Fibroblast of peridontal ligament (primary cell): Measurements from ENCODE around the gene KCNH5.
"Not testable (repeated sequence)": the region's sequence is repeated elsewhere in the genome, so short reads cannot be mapped to it uniquely, and the experiment has no call there.

ENCODE experiments used
- DNase-seq: peaks from one replicate; pipeline ENCODE4 v3.0.0-alpha.2; 2010; ENCODE audit errors: extremely low read depth

KCNH5 gene

DNA sequence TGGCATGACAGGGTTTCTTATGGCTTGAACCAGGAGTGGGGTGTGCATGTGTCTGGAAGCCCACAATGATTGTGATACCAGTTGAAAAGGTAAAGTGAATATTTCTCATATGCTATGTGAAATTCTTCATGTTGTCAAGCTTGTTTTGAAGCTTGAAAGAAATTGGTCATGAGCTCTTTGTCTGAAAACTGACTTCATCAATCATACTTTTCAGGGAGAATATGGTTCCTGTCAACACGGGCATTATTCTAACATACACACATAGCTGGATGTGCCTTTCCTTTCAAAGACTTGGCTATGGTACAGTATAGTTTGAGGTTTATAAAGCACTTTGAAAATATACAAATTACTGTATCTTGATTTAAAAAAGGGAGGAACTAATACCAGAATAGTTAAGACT, 158.8 kb downstream of the KCNH5 start:
- DNase-seq = no peak

DNA sequence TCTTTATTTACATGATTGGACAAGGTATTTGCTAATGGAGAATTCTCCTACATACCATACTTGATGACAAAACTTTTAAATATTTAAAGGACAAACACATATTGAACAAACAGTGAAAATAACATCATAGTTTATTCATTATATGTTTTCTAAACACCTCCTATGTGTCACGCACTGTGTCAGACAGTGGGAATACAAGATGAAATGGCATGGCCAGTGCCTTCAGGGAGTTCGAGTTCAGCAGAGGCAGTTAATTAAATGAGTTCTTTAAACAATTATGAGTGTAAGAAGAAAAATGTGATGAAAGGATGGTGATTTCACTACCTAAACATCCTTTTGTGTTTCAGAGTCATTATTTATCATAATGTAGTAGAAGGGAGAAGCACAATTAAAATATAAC, 159.8 kb downstream of the KCNH5 start:
- DNase-seq = no peak

DNA sequence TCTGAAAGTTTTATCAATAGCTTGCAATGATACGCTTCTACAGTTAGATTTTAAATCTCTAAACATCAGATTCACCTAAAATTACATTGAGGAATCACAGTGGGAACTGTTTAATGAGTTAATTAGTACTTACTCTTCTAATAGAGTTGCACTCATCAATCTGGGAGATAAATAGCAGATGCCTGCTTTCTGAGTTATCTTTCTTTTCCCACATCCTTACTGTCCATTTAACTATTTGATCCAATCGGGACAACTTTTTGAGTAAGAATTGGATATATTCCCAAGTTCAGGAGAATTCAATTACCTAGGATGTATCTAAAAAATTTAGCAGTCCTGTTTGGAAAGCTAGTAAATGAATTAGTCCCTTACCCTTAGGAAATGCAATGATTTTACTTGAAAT, 162.3 kb downstream of the KCNH5 start:
- no peak for DNase-seq

DNA sequence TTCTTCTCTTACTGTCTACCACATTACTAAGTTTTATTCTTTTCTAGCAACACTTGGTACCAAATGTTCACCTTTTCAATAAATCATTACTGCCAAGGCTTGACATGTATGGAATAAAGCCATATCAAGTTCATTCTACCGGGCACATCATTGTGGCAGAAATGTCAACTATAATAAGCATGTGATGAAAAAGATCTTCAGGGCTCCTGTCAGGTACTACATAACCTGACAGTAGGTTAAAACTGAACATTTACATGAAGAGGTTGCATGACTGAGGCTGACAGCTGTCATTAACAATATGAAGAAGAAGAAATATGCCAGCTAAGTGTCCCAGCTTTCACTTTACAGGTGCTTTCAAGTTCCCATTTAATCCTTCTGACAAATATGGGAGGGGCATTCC, 178.9 kb downstream of the KCNH5 start:
- no peak for DNase-seq

DNA sequence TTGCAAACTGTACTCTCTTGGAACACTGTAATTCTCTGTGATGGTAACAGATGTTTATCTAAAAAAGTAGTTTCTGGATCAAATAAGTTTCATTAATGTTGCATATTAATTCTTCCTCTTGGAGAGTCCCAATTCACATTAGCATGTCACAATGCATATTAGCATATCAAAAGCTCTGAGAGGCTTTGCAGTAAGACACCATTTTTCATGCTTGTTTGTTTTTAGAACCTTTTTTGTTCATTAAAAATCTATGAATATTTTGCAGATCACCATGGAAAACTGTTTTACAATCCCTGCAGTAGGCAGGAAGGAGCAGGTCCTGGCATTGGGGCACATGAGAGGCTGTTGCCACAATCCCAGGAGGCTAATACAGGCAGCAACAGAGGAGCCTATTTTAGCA, 180.7 kb downstream of the KCNH5 start:
- no peak for DNase-seq

DNA sequence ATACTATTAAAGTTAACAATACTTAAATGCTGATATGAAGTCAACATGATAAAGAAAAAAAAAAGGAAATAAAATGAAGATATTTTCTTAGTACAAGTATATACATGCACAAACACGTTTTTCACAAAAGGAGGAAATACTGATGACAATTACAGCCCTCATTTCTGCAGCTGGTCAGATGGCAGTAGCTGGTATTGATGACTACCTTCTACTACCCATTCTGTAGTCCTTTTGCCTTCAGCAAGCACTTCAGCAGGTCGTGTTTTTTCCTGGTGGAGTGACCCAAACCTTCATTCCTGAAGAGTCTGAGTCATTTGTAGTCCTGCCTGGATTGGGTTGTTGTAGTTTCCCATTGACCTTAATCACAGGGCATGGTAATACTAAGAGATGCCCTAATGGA, 187.2 kb downstream of the KCNH5 start:
- not testable (repeated sequence) for DNase-seq

DNA sequence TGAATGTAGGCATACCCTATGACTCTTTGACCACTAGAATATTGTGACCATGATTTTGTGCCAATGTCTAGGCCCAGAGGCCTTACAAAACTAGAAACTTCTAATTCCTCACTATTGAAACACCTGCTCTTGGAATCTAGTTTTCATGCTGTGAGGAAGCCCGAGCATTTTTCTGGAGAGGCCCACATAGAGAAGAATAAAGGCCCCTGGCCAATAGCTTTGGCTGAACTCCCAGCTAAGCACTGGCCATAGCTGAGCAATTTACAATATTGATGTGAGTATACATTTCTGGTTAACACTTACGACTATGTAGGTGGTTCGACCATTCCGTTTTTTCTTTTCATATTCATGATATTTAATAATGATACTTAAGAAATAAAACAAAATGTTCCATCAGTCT, 190.3 kb downstream of the KCNH5 start:
- no peak for DNase-seq

DNA sequence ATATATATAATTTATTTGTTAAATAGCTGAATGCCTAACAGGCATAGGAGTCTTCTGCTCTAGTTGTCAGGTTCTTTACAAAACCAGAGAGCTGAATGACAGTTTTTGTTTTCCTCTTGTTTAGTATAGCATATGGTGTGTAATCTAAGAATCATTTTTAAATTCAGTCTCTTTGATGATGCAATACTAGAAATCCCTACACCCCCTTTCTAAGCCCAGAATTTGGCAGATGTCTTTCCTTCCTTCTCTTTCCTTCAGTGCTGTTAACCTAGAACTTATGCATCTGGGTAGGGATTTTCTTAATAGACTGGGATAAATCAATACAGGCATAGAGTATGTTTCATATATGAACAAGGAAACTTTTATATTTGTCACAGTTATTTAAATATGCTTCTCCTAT, 198.1 kb downstream of the KCNH5 start:
- DNase-seq = no peak

DNA sequence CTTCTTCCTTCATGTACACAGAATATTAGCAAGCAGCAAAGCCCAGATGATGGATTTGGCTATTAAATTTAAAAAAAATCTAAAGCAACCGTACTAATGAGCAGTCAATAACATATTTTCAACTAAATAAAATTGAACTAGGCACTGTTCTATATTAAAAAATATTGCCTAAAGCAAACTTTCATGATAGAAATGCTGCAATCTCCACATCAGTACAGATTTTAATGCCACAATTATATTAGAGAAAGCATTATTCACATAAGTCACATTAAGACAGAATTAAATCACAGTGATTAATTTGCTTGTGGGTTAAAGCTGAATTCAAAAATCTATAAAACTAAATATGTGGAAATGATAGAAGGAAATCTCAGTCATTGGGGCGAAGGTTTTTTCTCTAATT, 200.7 kb downstream of the KCNH5 start:
- DNase-seq = no peak

DNA sequence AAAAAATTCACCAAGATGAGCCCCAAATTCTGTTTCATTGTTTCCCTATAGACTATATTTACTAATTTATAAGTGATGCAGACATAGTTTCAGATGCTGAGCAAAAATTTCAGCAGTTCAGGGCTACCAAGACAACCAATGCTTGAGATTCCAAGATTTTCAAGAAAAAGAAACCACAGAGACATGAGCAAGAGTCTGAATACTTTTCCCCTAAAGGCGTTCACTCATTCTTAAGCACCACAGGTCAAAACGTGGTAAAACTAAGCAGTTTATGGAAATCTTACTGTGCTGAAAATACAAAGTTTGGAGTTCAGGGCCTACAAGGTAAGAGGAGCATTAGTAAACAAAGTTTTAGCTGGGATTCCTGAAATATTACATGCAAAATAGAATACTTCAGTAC, 221.2 kb downstream of the KCNH5 start:
- no peak for DNase-seq

DNA sequence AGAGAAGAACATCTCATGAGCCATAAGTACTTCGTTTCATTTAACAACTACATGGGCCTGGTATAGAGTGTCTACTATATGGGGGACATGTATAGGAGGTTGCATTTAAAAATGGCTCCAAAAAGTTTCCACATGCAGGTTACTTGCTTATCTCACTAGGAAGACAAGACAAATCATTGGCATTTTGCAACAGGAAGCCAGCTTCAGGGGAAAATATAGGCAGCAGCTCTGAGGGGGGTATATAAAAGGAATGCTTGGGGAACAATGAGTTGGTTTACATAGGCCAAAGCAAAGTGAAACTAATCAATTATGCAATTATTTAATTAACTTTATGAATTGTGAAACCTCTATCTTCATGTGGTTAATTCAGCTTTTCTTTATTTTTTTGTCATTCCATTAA, 225.3 kb downstream of the KCNH5 start:
- no peak for DNase-seq

DNA sequence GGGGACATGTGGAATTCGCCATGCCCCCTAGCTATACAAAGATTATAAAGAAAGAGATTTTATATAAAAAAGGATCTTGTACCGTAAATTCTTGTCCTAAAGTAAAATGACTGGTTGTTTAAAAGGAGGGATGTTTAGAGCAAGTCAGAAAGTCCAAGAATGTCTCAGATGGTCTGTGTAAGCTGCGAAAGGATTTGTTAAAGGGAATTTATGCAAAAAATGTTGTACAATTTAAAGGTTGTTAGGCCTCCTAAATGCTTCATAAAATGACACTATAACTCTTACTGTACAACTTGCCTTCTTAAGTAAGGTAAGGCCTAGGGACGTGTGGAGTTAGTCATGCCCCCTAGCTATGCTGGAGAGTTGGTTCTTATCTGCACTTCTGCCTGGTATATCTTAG, 237.6 kb downstream of the KCNH5 start:
- no peak for DNase-seq

DNA sequence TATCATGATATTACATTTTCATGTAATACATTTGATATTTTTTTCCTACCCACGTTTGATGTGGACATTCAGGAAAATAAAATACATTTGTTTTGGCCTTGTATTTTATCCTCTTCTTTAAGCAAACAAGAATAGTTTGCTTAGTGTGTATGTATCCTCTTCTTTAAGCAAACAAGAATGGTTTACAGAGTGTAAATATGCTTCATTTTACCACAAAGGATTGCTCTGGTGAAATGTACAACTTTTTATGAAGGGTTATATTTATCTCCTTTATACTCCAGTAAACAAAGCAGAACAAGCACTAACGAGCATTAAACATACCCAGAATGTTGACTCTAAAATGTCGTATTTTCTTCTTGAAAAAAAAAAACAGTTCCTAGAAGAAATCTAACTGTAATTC, 244.7 kb downstream of the KCNH5 start:
- no peak for DNase-seq

DNA sequence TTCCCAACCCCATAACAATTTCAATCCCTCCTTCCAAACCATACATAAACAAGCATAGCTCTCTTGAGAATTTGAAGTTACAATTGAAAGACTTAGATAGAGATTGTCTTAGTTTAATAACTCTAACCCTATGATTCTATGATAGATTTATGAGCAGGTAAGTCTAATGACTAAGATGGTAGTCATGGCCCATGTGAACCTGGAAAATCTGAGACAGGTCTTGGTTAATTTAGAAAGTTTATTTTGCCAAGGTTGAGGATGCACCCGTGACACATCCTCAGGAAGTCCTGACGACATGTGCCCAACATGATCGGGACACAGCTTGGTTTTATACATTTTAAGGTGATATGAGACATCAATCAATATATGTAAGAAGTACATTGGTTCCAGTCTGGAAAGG, 248.8 kb downstream of the KCNH5 start:
- no peak for DNase-seq

DNA sequence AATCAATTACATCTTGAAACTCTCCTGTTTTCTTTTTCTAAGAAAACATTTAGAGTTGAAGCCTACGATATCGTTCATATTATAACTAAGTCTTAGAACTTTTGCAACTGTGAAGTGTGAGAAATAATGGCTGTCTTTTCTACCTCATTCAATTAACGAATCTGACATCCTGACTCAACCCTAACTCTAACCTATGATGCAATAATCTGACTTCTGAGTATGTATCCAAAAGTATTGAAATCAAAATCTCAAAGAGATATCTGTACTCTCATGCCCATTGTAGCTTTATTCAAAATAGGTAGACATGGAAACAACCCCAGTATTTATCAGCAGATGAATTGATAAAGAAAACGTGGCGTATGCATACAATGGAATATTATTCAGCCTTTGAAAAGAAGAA, 252.7 kb downstream of the KCNH5 start:
- no peak for DNase-seq

DNA sequence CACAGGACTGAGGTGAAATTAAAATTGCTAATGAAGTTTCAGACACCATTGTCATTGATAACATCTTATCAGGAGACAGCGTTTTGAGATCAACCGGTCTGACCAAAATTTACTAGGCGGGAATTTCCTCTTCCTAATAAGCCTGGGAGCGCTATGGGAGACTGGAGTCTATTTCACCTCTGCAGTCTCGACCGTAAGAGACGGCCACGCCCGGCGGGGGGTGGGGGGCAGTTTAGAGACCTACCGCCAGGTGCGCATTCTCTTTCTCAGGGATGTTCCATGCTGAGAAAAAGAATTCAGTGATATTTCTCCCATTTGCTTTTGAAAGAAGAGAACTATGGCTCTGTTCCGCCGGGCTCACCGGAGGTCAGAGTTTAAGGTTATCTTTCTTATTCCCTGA, 263.9 kb downstream of the KCNH5 start:
- DNase-seq = not testable (repeated sequence)

DNA sequence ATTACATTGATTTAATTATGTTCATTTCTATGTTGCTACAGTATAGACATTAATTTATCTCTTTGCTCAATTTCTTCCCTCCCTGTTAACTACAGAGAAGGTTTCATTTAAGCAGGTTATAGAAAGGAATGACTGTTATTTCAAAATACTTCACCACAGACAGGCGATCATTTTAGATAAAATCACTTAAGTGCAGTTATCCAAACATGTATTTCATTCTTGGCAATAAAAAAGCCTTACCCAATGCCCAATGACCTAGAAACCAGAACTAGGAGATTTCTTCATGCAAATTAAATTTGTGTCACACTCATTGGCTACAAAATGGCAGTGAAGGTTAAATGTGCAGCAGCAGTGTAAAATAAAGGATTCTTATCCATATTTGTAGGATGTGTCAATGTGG, 266.4 kb downstream of the KCNH5 start:
- no peak for DNase-seq

DNA sequence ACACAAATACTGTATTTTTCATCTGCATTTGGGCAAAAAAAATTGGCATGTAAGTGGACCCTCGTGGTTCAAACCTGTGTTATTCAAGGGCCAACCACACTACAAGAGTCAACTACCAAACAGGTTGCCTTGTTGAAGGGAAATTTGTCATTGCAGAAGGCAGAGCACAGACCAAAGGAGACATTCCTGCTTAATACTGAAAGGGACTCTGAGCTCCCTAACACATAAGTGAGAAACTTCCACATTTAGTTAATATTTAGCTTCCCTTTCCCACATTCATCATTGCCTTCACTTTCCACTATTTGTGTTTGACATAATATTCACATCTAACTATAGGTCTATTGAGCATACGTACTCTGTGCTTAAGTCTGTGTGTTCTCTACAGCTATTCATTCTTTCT, 266.9 kb downstream of the KCNH5 start:
- DNase-seq = no peak

DNA sequence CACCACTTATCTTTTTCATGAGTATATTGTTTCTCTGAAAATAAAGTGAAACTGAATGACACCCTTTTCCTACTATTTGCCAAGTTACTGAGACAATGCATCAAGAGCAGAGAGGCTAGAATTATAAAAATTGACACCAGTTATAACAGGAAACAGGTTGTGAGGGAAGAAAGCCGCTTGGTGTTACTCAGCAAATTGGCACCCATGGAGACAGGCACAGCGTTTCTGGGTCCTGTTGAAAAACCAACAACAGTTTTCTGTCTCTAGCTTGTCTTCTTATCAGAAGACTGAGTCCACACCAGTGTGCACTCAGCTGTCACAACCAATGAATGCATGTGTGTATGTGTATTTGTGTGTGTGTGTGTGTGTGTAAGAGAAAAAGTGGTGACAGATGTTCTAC, 267.7 kb downstream of the KCNH5 start:
- no peak for DNase-seq

DNA sequence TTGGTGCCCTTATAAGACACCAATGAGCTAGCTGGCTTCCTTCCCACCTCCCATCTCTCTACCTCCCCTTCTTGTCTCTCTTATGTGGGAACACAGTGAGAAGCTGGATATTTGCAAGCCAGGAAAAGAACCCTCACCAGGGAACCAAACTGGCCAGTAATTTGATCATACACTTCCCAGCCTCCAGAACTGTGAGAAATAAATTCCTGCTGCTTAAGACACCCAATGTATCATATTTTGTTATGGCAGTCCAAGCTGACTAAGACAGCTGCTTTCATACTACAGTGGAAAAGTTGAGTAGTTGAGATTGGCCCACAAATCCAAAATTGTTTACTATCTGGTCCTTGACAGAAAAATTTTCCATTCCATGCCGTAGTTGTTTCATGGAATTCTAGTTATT, 269.0 kb downstream of the KCNH5 start:
- DNase-seq = no peak

DNA sequence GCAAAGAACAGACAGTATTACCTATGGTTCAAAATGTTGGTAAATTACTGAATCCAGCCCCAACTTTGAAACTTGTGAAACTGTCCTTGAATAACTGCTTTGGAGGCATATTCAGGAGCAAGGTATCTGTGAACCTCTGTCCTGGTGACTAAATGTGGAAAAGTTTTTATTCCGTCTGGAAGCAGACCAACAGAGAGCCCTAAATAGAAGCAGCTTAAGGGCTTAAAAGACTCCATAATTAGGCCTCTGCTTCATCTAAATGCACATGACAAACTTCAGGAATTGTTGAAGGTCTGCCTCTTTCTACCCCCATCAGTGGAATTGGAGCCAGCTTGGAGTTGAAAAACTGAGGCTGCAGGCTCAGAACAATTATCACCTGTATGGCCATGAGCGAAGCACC, 276.5 kb downstream of the KCNH5 start:
- no peak for DNase-seq

DNA sequence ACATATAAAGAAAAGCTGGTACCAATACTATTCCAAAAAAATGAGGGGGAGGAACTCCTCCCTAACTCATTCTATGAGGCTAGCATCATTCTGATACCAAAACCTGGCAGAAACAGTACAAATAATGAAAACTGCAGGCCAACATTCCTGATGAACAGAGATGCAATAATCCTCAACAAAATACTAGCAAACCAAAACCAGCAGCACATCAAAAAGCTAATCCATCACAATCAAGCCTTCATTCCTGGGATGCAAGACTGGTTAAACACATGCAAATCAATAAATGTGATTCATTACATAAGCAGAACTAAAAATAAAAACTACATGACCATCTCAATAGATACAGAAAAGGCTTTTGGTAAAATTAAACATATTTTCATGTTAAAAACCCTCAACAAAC, 281.3 kb downstream of the KCNH5 start:
- DNase-seq = no peak

DNA sequence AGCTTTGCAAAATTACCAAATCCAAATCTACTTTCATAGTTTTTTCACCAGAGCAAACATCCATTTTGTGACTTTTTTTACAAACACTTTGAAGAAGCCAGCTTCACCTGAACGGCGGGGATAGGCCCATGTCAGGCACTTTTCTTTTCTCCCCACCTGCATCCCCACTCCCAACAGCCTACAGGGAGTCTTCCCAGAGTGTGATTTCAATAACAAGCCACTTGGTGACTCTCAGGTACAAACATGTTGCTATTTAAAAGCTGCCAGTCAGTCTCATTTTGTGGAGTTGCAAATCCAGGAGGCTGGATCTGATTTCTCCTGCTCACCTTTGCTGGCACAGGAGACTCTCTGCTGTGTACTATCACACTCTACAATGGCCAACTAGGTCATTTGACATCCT, 285.5 kb downstream of the KCNH5 start:
- DNase-seq = no peak

DNA sequence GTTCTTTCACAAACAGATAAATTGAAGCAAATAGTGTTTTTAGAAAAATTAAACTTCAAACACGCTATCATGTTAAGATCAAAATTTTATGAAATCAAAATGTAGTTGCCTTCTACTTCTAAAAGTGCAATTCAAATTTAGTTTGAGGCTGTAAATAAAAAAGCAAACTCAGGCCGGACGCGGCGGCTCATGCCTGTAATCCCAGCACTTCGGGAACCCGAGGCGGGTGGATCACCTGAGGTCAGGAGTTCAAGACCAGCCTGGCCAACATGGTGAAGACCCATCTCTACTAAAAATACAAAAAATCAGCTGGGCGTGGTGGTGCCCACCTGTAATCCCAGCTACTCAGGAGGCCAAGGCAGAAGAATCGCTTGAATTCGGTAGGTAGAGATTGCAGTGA, 298.4 kb downstream of the KCNH5 start:
- not testable (repeated sequence) for DNase-seq

DNA sequence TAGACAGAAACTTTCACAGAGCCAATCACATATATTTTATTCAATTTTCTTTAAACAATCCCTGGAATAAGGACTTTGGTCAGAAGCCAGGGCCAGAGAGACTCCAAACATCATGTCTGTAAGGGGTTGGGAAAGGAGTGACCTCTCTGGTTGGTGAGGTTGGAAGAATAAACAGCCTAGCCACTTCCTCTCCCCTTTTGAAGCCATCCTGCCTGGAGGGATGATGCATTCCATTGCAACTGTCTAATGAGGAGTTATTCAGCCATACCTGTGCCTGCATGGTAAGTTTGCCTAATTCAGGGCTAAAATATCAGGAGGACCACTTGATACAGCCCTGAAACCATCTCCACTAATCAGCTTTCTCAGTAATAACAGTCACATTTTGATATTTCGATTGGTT, 299.8 kb downstream of the KCNH5 start:
- no peak for DNase-seq
